HepG2 (cell line): ENCODE results near the gene PRKAR1B. TPM values are rescaled to one million over a fixed set of nuclear protein-coding genes. Genes with fewer than 3 reads are reported as not detected.

Experiments
- ATAC-seq: fragments of 200-7000 bp; cut with Tn5 transposase; 3 replicates; pipeline ENCODE4 v1.9.1; 2020; ENCODE audit warnings: mild to moderate bottlenecking, moderate library complexity
- BruUV-seq: library from RNA; stranded (reverse); fragments of 400-500 nt; replicated peaks from 2 replicates; lab custom pipeline; 2021; lab: Mats Ljungman, UMichigan
- CTCF ChIA-PET: fragments of 300-600 bp; formaldehyde crosslinking; extraction: SDS; loops from one replicate; lab custom pipeline; 2021; ENCODE audit warnings: low total read pairs, inconsistent platforms, low intra/inter-chr PET ratio; lab: Yijun Ruan, JAX
- POLR2A ChIA-PET: fragments of 350-600 bp; sonication (Branson Sonifier 250); formaldehyde crosslinking; loops from one replicate; lab custom pipeline; 2020; ENCODE audit warnings: antibody characterized with exemption, inconsistent platforms; lab: Yijun Ruan, JAX
- DNase-seq: peaks from one replicate; pipeline ENCODE4 v3.0.0-alpha.2; 2015; ENCODE audit warnings: low spot score
- FAIRE-seq: peaks from 3 replicates; lab custom pipeline; 2011; peaks lifted over from hg19 to GRCh38; lab: Jason Lieb, UNC
- H2AFZ ChIP-seq: one replicate; pipeline ENCODE4 v1.6.1; 2011; ENCODE audit warnings: low read length, inconsistent platforms
- H3K27ac ChIP-seq: fragments of 300-600 bp; 3 replicates; pipeline ENCODE4 v1.8.0; 2011; ENCODE audit warnings: mixed run types, mild to moderate bottlenecking, mixed read lengths, low read length, inconsistent platforms; ENCODE audit not compliant: insufficient read depth; ENCODE audit errors: extremely low read length
- H3K27me3 ChIP-seq, 2 experiments: fragments of 200-600 bp in 1 of 2; 2 replicates in 1 of 2; 3 replicates in 1 of 2; pipeline versions ENCODE4 v1.6.0 to v1.8.0; 2011; ENCODE audit warnings: low read length in 2 of 2, mild to moderate bottlenecking in 2 of 2, moderate library complexity in 2 of 2, inconsistent platforms in 1 of 2; ENCODE audit not compliant: insufficient read depth in 2 of 2, control insufficient read depth in 1 of 2
- H3K36me3 ChIP-seq, 2 experiments: fragments of 200-600 bp in 1 of 2; replicated peaks in 1 of 2; 2 replicates in 1 of 2; 3 replicates in 1 of 2; pipeline versions ENCODE4 v1.5.1 to v1.8.0; 2011; ENCODE audit warnings: low read length in 2 of 2, inconsistent platforms in 1 of 2; ENCODE audit not compliant: insufficient read depth in 2 of 2, control insufficient read depth in 1 of 2
- H3K4me1 ChIP-seq: 2 replicates; pipeline ENCODE4 v1.5.1; 2012; ENCODE audit warnings: low read length, inconsistent platforms; ENCODE audit not compliant: insufficient read depth
- H3K4me2 ChIP-seq: 2 replicates; pipeline ENCODE4 v1.6.0; 2011; ENCODE audit warnings: low read depth, low read length, inconsistent platforms
- H3K4me3 ChIP-seq, 3 experiments: fragments of 200-600 bp in 1 of 3; sonication (generic), shearing (Covaris generic) in 1 of 3; replicated peaks in 1 of 3; 2 replicates each; pipeline ENCODE4 v1.5.1; 2011 to 2016; ENCODE audit warnings: low read length in 3 of 3, inconsistent platforms in 2 of 3, low read depth in 2 of 3, mild to moderate bottlenecking in 2 of 3, control low read depth in 1 of 3, mixed read lengths in 1 of 3; ENCODE audit not compliant: insufficient read depth in 1 of 3
- H3K79me2 ChIP-seq: one replicate; pipeline ENCODE4 v1.6.1; 2011; ENCODE audit warnings: low read length, inconsistent platforms; ENCODE audit not compliant: insufficient read depth
- H3K9ac ChIP-seq: 2 replicates; pipeline ENCODE4 v1.6.0; 2011; ENCODE audit warnings: mild to moderate bottlenecking, low read depth, low read length, inconsistent platforms; ENCODE audit not compliant: insufficient read depth
- H3K9me3 ChIP-seq: 2 replicates; pipeline ENCODE4 v1.5.1; 2012; ENCODE audit warnings: mild to moderate bottlenecking, low read length
- H4K20me1 ChIP-seq: 2 replicates; pipeline ENCODE4 v1.6.0; 2011; ENCODE audit warnings: inconsistent platforms, mild to moderate bottlenecking, low read length, moderate library complexity; ENCODE audit not compliant: insufficient read depth
- PLRG1 ChIP-seq: fragments of 450-650 bp; conservative IDR thresholded peaks from 2 replicates; pipeline ENCODE4 v1.6.1; 2016
- PRMT3 ChIP-seq: sonication (generic); formaldehyde crosslinking; IDR thresholded peaks from 2 replicates; pipeline ENCODE4 v1.8.1; 2022; ENCODE audit warnings: low read depth, mild to moderate bottlenecking, moderate library complexity, missing genetic modification reagents, borderline replicate concordance
- SALL1 ChIP-seq: sonication (generic); formaldehyde crosslinking; IDR thresholded peaks from 2 replicates; pipeline ENCODE4 v1.8.0; 2022; ENCODE audit warnings: mild to moderate bottlenecking, missing genetic modification reagents
- SRSF4 ChIP-seq: fragments of 200-400 bp; formaldehyde crosslinking; IDR thresholded peaks from one replicate; pipeline ENCODE4 v1.6.1; 2018; ENCODE audit warnings: mild to moderate bottlenecking, low read depth, low read length, moderate library complexity; ENCODE audit not compliant: poor library complexity, severe bottlenecking
- WGBS: methylation state at CpG from one replicate; pipeline ENCODE4 v1.1.6; 2017; ENCODE audit warnings: low lambda C conversion rate; 5-methylcytosine and 5-hydroxymethylcytosine counted together
- in situ Hi-C: cut with HindIII; loops from 2 replicates; pipeline ENCODE4 v1.10.0; 2017; ENCODE audit warnings: low pct_unique_long_range_greater_than_20kb; ENCODE audit not compliant: extremely low pct_ligation_motif_present
- intact Hi-C: fragments of 100-400 bp; cut with micrococcal nuclease; formaldehyde crosslinking; loops from one replicate; pipeline ENCODE4 v1.10.0; 2022; ENCODE audit not compliant: unreplicated experiment
- polyA plus RNA-seq, 8 experiments: library from polyadenylated mRNA; depleted of rRNA in 3 of 8; stranded (reverse) in 7 of 8; unstranded in 1 of 8; fragments of >200 nt; fragmentation: Illumina TruSeq in 4 of 8; extraction: Trizol in 4 of 8; gene quantifications; 2 replicates each; pipeline versions ENCODE4 v1.2.1 to v1.2.3, GENCODE V29; 2011 to 2016; ENCODE audit warnings: low read depth in 4 of 8, missing spikeins in 1 of 8, mixed read lengths in 1 of 8; ENCODE audit not compliant: insufficient read depth in 1 of 8
- total RNA-seq, 5 experiments: library from RNA; depleted of rRNA; stranded (reverse); fragments of >200 nt; fragmentation: Illumina TruSeq; extraction: Trizol; gene quantifications; 2 replicates each; pipeline ENCODE4 v1.2.3, GENCODE V29; 2016; ENCODE audit warnings: low read depth in 1 of 5
- TF ChIP-seq, protein P1 (sequence below): sonication (generic); formaldehyde crosslinking; IDR thresholded peaks from 2 replicates; pipeline ENCODE4 v1.5.0; 2020; ENCODE audit warnings: mild to moderate bottlenecking, missing genetic modification reagents
- TF ChIP-seq, protein P2 (sequence below): sonication (generic); formaldehyde crosslinking; IDR thresholded peaks from 2 replicates; pipeline ENCODE4 v1.4.0; 2020; ENCODE audit warnings: missing genetic modification reagents
- TF ChIP-seq, protein P3 (sequence below), 2 experiments: fragments of 450-650 bp in 1 of 2; sonication (generic) in 1 of 2; formaldehyde crosslinking; IDR thresholded peaks; 2 replicates each; pipeline versions ENCODE4 v1.5.0 to v1.8.0; 2020 to 2022; ENCODE audit warnings: mild to moderate bottlenecking in 1 of 2, missing genetic modification reagents in 1 of 2
- TF ChIP-seq, protein P4 (sequence below), 2 experiments: sonication (generic) in 1 of 2; formaldehyde crosslinking in 1 of 2; IDR thresholded peaks; 2 replicates each; pipeline versions ENCODE4 v1.4.0 to v1.6.1; 2018 to 2020; ENCODE audit warnings: missing genetic modification reagents in 2 of 2, borderline replicate concordance in 1 of 2, low read depth in 1 of 2, mild to moderate bottlenecking in 1 of 2, missing biosample characterization in 1 of 2
- TF ChIP-seq, protein P5 (sequence below): IDR thresholded peaks from 2 replicates; pipeline ENCODE4 v1.6.1; 2016

The PRKAR1B gene
- total and polyA plus RNA-seq, 2 of the 13 experiments (the other 11 are each of a cell fraction or from before 2014, with no cell fraction given): 7.9 to 28.2 TPM

DNA sequence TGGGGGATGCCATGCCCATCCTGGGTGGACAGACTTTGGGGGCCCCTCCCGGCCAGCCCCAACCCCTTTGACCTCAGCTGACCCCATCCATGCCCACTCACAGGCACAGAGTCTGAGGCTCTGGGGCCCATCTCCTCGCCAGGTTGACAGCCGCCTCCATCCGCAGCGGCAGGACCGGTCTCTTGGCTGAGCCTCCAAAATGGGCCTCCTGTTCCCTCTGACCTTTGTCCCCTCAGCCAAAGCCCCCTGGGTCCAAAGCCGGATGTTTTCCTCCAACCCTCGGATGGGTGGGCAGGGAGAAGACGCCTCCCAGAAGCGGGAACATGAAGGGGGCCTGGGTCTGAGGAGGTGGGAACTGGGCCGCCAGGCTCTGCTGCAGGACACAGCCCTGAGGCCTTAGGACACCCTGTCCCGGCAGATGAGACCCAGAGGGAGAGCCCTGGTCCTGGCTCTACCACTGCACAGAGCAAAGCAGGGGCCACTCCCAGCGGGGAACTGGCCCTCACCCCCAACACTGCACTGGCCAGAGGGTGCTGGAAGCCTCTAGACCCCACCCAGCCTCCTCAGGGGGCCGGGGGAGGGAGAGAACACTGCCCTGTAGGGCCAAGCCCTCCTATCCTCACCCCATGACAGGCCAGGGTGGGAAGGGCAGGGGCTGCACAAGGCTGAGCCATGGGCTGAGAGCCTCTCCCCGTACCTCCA lies 220.0 kb downstream of the PRKAR1B start:
- in situ Hi-C loops (no loop called here), intact Hi-C loops (no loop called here)
- TF ChIP-seq, protein P1, sequence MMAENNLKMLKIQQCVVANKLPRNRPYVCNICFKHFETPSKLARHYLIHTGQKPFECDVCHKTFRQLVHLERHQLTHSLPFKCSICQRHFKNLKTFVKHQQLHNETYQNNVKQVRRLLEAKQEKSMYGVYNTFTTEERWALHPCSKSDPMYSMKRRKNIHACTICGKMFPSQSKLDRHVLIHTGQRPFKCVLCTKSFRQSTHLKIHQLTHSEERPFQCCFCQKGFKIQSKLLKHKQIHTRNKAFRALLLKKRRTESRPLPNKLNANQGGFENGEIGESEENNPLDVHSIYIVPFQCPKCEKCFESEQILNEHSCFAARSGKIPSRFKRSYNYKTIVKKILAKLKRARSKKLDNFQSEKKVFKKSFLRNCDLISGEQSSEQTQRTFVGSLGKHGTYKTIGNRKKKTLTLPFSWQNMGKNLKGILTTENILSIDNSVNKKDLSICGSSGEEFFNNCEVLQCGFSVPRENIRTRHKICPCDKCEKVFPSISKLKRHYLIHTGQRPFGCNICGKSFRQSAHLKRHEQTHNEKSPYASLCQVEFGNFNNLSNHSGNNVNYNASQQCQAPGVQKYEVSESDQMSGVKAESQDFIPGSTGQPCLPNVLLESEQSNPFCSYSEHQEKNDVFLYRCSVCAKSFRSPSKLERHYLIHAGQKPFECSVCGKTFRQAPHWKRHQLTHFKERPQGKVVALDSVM (CRISPR knock-in tag): peak; percentile 49; the same call in 1 of the 2 replicates
- no peak for TF ChIP-seq PRMT3 (CRISPR knock-in tag)
- H4K20me1 ChIP-seq: peaks cover 2% of the 10 kb centered on the region; the same call in 1 of the 2 replicates
- FAIRE-seq (no peak), ATAC-seq (no peak), DNase-seq (no peak)
- H3K27ac ChIP-seq: no peak overlapping the region
- no peaks in the 10 kb centered on the region for H3K36me3 ChIP-seq
- CTCF ChIA-PET: no interaction called here
- no peak overlapping the region for H2AFZ ChIP-seq
- no peaks in the 10 kb centered on the region for H3K79me2 ChIP-seq
- H3K4me3 ChIP-seq: no peak overlapping the region
- POLR2A ChIA-PET: no interaction called here
- no peak overlapping the region for H3K9ac ChIP-seq
- no TSS peak for BruUV-seq
- H3K9me3 ChIP-seq: no peaks in the 10 kb centered on the region
- no peaks in the 10 kb centered on the region for H3K27me3 ChIP-seq
- WGBS: 81% methylated on average over 12 of the region's 15 CpGs
- H3K4me2 ChIP-seq: no peak overlapping the region
- peaks cover 27% of the 10 kb centered on the region for H3K4me1 ChIP-seq

DNA sequence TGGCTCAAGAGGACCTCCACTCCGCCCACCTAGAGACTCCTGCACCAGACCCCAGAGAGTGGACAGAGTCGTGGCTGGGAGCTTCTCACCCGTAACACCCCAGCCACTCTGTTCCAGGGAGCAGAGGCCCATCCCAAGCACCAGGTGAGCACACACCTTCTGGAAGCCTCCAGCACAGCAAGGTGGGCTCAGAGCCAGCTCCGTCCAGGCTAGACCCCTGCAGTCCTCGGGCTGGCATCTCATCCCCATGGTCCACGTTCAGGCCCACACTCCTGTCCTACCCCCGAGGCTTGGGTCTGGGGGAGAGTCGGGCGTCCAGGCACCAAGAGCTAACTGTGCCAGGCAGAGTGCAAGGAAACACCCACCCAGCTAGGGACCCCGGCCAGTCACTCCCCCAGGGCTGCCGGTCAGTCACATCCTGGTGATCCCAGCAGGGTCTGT lies 220.7 kb downstream of the PRKAR1B start:
- DNase-seq (no peak), FAIRE-seq (no peak), ATAC-seq (no peak)
- Histone ChIP-seq H3K9me3 (no peaks in the 10 kb centered on the region), H3K4me2 (no peak overlapping the region), H3K27me3 (no peaks in the 10 kb centered on the region), H3K4me1 (peaks cover 33% of the 10 kb centered on the region), H3K27ac (no peak overlapping the region), H3K36me3 (no peaks in the 10 kb centered on the region), H3K9ac (no peak overlapping the region), H4K20me1 (peaks cover 5% of the 10 kb centered on the region; the same call in 1 of the 2 replicates), H3K4me3 (no peak overlapping the region), H2AFZ (no peak overlapping the region), H3K79me2 (no peaks in the 10 kb centered on the region)
- CTCF ChIA-PET: no interaction called here
- in situ Hi-C loops (no loop called here), intact Hi-C loops (no loop called here)
- POLR2A ChIA-PET: no interaction called here
- 78% methylated on average over 4 of the region's 11 CpGs for WGBS
- BruUV-seq: no TSS peak
- TF ChIP-seq, protein P2, sequence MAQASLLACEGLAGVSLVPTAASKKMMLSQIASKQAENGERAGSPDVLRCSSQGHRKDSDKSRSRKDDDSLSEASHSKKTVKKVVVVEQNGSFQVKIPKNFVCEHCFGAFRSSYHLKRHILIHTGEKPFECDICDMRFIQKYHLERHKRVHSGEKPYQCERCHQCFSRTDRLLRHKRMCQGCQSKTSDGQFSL (CRISPR knock-in tag): no peak
- no peak for TF ChIP-seq SRSF4
- TF ChIP-seq, protein P3, sequence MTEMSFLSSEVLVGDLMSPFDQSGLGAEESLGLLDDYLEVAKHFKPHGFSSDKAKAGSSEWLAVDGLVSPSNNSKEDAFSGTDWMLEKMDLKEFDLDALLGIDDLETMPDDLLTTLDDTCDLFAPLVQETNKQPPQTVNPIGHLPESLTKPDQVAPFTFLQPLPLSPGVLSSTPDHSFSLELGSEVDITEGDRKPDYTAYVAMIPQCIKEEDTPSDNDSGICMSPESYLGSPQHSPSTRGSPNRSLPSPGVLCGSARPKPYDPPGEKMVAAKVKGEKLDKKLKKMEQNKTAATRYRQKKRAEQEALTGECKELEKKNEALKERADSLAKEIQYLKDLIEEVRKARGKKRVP (CRISPR knock-in tag; IDR thresholded peaks at IDR 0.05): no peak
- TF ChIP-seq, protein P4, sequence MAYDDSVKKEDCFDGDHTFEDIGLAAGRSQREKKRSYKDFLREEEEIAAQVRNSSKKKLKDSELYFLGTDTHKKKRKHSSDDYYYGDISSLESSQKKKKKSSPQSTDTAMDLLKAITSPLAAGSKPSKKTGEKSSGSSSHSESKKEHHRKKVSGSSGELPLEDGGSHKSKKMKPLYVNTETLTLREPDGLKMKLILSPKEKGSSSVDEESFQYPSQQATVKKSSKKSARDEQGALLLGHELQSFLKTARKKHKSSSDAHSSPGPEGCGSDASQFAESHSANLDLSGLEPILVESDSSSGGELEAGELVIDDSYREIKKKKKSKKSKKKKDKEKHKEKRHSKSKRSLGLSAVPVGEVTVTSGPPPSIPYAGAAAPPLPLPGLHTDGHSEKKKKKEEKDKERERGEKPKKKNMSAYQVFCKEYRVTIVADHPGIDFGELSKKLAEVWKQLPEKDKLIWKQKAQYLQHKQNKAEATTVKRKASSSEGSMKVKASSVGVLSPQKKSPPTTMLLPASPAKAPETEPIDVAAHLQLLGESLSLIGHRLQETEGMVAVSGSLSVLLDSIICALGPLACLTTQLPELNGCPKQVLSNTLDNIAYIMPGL (CRISPR knock-in tag; IDR thresholded peaks at IDR 0.05; ENCODE audit: borderline replicate concordance in 1 of 2, low read depth in 1 of 2): no peak
- no peak for TF ChIP-seq SALL1
- TF ChIP-seq PLRG1: no peak
- TF ChIP-seq, protein P5, sequence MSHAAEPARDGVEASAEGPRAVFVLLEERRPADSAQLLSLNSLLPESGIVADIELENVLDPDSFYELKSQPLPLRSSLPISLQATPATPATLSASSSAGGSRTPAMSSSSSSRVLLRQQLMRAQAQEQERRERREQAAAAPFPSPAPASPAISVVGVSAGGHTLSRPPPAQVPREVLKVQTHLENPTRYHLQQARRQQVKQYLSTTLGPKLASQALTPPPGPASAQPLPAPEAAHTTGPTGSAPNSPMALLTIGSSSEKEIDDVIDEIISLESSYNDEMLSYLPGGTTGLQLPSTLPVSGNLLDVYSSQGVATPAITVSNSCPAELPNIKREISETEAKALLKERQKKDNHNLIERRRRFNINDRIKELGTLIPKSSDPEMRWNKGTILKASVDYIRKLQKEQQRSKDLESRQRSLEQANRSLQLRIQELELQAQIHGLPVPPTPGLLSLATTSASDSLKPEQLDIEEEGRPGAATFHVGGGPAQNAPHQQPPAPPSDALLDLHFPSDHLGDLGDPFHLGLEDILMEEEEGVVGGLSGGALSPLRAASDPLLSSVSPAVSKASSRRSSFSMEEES: no peak
